ENCODE measurements around the gene C11orf91. TPM values are rescaled to one million over a fixed set of nuclear protein-coding genes. Genes with fewer than 3 reads are reported as not detected.

Gene C11orf91
- total RNA-seq, 4 donors from 2014 or later, result not detected

DNA sequence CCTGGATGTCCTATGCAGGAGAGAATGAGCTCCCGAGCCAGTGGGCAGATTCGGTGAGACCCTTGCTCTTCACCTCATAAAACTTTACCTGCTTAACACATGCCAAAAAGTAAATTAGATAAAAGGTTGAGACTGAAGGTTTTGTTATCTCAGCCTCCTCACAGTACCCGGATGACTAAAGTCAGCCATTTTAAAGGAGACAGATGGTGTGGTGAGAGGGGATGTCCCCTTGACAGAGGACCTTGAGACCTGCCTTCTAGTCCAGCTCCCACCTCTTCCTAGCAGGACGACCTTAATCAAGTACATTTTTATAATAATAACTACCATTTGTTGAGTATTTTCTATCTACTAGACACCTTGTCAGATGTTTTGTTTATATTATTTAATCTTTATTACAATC, 39.7 kb downstream of the C11orf91 start:
- WGBS, 2 donors (ENCODE audit: low coverage in 1 of 2), result 93% methylated on average over 4 of the region's 4 CpGs; no CpG with 5 or more reads in 1 of the 2 donors
- H3K27me3 ChIP-seq, result peaks cover 6% of the 10 kb centered on the region
- H3K4me1 ChIP-seq, result no peaks in the 10 kb centered on the region
- no peak overlapping the region for H3K27ac ChIP-seq
- H3K36me3 ChIP-seq, result no peaks in the 10 kb centered on the region
- no peaks in the 10 kb centered on the region for H3K9me3 ChIP-seq
- TF ChIP-seq, protein P1, sequence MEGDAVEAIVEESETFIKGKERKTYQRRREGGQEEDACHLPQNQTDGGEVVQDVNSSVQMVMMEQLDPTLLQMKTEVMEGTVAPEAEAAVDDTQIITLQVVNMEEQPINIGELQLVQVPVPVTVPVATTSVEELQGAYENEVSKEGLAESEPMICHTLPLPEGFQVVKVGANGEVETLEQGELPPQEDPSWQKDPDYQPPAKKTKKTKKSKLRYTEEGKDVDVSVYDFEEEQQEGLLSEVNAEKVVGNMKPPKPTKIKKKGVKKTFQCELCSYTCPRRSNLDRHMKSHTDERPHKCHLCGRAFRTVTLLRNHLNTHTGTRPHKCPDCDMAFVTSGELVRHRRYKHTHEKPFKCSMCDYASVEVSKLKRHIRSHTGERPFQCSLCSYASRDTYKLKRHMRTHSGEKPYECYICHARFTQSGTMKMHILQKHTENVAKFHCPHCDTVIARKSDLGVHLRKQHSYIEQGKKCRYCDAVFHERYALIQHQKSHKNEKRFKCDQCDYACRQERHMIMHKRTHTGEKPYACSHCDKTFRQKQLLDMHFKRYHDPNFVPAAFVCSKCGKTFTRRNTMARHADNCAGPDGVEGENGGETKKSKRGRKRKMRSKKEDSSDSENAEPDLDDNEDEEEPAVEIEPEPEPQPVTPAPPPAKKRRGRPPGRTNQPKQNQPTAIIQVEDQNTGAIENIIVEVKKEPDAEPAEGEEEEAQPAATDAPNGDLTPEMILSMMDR (IDR thresholded peaks at IDR 0.05), result no peak
- TF ChIP-seq POLR2A (IDR thresholded peaks at IDR 0.05) (no peak), POLR2AphosphoS5 (IDR thresholded peaks at IDR 0.05) (no peak), EP300 (IDR thresholded peaks at IDR 0.05) (no peak)
- ATAC-seq, result no peak
- H3K4me3 ChIP-seq, result no peak overlapping the region

DNA sequence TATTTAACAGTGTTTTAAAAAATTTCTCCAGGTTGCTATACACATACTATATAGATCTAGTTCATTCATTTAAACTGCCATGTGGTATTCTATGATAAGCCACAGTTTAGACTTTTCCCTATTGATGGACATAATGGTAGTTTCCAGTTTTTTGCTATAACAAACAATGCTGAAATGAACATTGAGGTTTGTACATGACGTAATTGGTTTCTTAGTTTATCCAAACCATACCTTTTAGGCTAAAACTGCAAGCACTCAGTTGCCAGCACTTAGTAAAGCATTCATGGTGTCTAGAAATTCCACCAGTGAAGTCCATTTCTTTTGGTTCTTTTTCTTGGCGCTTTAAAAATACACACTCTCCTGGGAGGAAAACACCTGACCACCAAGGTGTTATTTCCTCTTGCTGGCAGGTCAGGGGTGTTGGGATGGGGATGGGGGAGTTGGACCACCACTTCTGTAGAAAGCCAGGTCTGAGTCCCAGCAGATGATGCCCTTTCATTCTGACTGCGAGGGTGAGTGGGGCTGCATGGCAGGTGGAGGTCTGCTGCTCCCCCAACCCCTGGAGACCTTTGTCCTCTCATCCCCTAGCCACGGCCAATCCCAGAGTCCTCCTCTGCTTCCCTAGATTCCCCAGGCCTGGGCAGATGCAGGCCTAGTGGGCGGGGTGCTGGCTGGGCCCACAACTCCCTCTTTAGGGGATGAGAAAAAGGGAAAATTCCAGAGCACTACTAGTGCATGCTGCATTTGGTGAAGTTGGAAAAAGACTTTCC, 41.1 kb downstream of the C11orf91 start:
- H3K27me3 ChIP-seq, result no peaks in the 10 kb centered on the region
- H3K4me1 ChIP-seq, result no peaks in the 10 kb centered on the region
- ATAC-seq, result no peak
- WGBS, 2 donors (ENCODE audit: low coverage in 1 of 2), result 93 to 95% methylated on average over 2 of the region's 5 CpGs
- TF ChIP-seq, protein P1 (IDR thresholded peaks at IDR 0.05), result no peak
- no peak for TF ChIP-seq POLR2A (IDR thresholded peaks at IDR 0.05)
- no peak for TF ChIP-seq EP300 (IDR thresholded peaks at IDR 0.05)
- TF ChIP-seq POLR2AphosphoS5 (IDR thresholded peaks at IDR 0.05), result no peak
- H3K36me3 ChIP-seq, result no peaks in the 10 kb centered on the region
- no peaks in the 10 kb centered on the region for H3K9me3 ChIP-seq
- no peak overlapping the region for H3K27ac ChIP-seq
- no peak overlapping the region for H3K4me3 ChIP-seq

DNA sequence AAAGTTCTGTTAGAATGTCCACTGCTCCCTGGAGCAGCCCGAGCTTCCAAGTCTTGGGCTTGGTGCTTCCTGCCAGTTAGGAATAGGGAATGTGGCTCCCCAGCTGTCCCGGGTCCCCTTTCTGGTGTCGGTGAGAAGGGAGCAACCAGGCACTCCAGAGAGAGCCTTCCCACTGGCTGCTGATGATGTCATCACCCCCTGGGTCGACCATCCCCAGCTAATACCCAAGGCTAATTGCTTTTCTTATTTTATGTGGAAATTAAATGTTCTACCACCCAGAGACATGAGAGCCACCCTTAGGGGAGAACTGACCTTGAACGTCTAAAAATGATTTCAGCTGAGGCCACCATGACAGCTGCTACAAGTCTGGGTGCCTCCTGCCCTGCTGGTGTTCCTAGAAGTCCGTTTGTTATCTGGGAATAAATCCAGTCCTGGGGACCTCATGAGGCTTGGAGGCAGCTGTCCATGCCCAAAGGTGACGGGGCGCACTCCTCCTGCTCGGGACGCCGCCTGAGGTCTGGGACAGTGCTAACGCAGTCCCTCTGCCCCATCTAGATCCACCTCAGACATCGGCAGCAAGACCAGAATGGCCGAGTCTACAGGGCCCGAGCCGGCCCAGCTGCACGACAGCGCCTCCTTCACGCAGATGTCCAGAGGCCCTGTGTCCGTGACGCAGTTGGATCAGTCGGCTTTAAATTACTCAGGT, 42.3 kb downstream of the C11orf91 start:
- Histone ChIP-seq H3K36me3 (no peaks in the 10 kb centered on the region), H3K4me1 (no peaks in the 10 kb centered on the region), H3K27ac (no peak overlapping the region), H3K9me3 (no peaks in the 10 kb centered on the region), H3K27me3 (no peaks in the 10 kb centered on the region), H3K4me3 (no peak overlapping the region)
- no peak for ATAC-seq
- TF ChIP-seq EP300 (IDR thresholded peaks at IDR 0.05), result no peak
- TF ChIP-seq POLR2A (IDR thresholded peaks at IDR 0.05), result no peak
- 63% methylated on average over 3 of the region's 22 CpGs; no CpG with 5 or more reads in 1 of the 2 donors for WGBS, 2 donors (ENCODE audit: low coverage in 1 of 2)

DNA sequence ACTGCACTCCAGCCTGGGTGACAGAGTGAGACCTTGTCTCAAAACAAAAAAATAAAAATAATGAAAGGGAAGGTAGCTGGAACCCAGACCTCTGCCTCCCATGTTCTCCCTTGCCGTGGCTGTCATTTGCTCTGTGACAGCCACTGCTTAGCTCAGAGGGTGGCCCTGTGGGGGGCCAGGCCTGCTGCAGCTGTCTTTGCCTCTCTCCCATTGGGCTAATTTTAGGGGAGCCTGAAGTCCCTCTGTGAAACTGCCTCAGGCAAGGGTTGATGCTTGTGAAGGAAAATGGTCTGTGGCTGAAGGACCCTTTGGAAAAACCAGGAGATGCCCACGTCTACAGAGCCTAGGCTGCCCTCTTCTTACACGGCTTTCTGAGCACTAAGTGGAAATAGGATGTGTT, 42.9 kb downstream of the C11orf91 start:
- no peak for ATAC-seq
- Histone ChIP-seq H3K27ac (no peak overlapping the region), H3K4me1 (no peaks in the 10 kb centered on the region), H3K9me3 (no peaks in the 10 kb centered on the region), H3K27me3 (no peaks in the 10 kb centered on the region), H3K4me3 (no peak overlapping the region), H3K36me3 (no peaks in the 10 kb centered on the region)
- WGBS, 2 donors (ENCODE audit: low coverage in 1 of 2), result 60 to 86% methylated on average over 1 to 2 of the region's 3 CpGs
- TF ChIP-seq POLR2A (IDR thresholded peaks at IDR 0.05) (no peak), POLR2AphosphoS5 (IDR thresholded peaks at IDR 0.05) (no peak), EP300 (IDR thresholded peaks at IDR 0.05) (no peak)
- TF ChIP-seq, protein P1 (IDR thresholded peaks at IDR 0.05), result no peak

DNA sequence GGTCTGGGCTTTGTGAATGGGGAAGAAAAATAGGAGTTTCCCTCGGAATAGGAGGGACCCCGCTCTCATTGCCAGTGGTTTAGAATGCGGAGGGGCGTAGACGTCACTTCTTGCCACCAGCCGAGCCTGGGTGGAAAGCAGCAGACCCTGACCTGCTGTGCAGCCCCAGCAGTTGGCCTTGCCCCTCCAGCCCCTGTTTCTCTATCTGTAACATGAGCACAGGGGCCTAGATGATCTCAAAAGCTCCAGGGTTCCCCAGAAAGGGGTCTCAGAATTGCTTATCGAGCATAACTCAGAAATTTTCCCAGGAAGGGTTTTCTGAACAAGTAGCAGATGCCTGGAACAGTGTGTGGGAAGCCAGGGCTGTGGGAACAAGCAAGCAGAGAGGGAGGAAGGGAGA, 43.9 kb downstream of the C11orf91 start:
- no peak overlapping the region for H3K4me3 ChIP-seq
- no peak overlapping the region for H3K27ac ChIP-seq
- TF ChIP-seq, protein P1 (IDR thresholded peaks at IDR 0.05), result no peak
- TF ChIP-seq POLR2AphosphoS5 (IDR thresholded peaks at IDR 0.05), result no peak
- TF ChIP-seq POLR2A (IDR thresholded peaks at IDR 0.05), result no peak
- TF ChIP-seq EP300 (IDR thresholded peaks at IDR 0.05), result no peak
- no peaks in the 10 kb centered on the region for H3K27me3 ChIP-seq
- peaks cover 0 to 9% (median 0%) of the 10 kb centered on the region in 3 donors for H3K4me1 ChIP-seq
- no peak for ATAC-seq
- H3K9me3 ChIP-seq, result no peaks in the 10 kb centered on the region
- no peaks in the 10 kb centered on the region for H3K36me3 ChIP-seq
- WGBS, 2 donors (ENCODE audit: low coverage in 1 of 2), result 80 to 86% methylated on average over 1 to 2 of the region's 7 CpGs
